ENCODE results near the gene LXN. TPM values are rescaled to one million over a fixed set of nuclear protein-coding genes. Genes with fewer than 3 reads are reported as not detected.

Gene LXN
- total RNA-seq, 4 donors from 2014 or later = 0.42 to 5.5 (median 2.2) TPM

DNA sequence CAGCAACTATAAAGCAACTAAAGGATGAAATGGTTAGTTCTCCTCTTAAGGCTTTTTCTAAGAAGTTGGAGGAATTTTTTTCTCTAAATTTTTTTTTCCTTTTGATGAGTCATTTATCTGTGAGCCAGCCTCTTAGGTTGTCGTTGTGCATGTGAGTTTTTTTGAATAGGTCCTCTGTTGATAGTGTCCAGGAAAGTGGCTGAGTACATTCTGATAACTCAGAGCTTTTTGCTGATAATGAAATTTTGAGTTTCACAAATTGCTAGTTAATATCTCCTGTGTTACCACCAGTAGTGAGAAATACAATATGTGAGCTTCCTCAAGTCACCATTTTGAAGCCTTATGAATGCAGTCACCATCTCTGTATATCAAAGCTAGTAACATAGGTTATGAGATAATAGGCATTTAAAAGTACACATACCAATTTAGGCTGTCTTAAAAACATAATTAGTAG lies 7.1 kb upstream of the LXN start:
- DNase-seq (no peak), ATAC-seq (no peak)
- Histone ChIP-seq H3K27ac (no peak overlapping the region), H3K4me1 (no peaks in the 10 kb centered on the region), H3K36me3 (peaks cover 0 to 31% of the 10 kb centered on the region in 2 donors), H3K27me3 (no peaks in the 10 kb centered on the region), H3K4me3 (no peak overlapping the region), H3K9me3 (no peaks in the 10 kb centered on the region)
- intact Hi-C loops (cut with DNase I; ENCODE audit: low total_unique reads) (no loop called here), in situ Hi-C loops (cut with MboI; ENCODE audit: low sequenced_read_pairs in 4 of 4) (no loop called here)
- TF ChIP-seq, protein P1, sequence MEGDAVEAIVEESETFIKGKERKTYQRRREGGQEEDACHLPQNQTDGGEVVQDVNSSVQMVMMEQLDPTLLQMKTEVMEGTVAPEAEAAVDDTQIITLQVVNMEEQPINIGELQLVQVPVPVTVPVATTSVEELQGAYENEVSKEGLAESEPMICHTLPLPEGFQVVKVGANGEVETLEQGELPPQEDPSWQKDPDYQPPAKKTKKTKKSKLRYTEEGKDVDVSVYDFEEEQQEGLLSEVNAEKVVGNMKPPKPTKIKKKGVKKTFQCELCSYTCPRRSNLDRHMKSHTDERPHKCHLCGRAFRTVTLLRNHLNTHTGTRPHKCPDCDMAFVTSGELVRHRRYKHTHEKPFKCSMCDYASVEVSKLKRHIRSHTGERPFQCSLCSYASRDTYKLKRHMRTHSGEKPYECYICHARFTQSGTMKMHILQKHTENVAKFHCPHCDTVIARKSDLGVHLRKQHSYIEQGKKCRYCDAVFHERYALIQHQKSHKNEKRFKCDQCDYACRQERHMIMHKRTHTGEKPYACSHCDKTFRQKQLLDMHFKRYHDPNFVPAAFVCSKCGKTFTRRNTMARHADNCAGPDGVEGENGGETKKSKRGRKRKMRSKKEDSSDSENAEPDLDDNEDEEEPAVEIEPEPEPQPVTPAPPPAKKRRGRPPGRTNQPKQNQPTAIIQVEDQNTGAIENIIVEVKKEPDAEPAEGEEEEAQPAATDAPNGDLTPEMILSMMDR (IDR thresholded peaks at IDR 0.05 in 4 of 5, conservative IDR thresholded peaks at IDR 0.05 in 1 of 5) = no peak
- no peak for TF ChIP-seq POLR2A (IDR thresholded peaks at IDR 0.05)

DNA sequence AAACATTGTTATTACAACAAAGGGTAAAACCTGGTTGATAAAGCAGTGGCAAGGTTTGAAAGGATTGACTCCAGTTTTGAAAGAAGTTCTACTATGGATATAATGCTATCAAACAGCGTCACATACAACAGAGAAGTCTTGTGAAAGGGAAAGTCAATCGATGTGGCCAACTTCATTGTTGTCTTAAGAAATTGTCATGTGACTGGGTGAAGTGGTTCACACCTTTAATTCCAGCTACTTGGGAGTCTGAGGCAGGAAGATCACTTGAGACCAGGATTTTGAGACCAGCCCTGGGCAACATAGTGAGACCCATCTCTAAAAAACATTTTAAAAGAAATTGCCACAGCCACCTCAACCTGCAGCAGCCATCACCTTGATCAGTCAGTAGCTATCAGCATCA lies 6.2 kb upstream of the LXN start:
- intact Hi-C loops (cut with DNase I; ENCODE audit: low total_unique reads) = no loop called here
- H3K36me3 ChIP-seq = peaks cover 0 to 23% of the 10 kb centered on the region in 2 donors

GRCh38 chr3:158671821-158672214 lies 630 bp downstream of the LXN start:
- in situ Hi-C loops (cut with MboI; ENCODE audit: low sequenced_read_pairs in 4 of 4) (loop anchor here in 1 of 4 donors (25.0 kb wide), 1 partner anchor 115 kb away; no protein-coding TSS in a partner anchor), intact Hi-C loops (cut with DNase I; ENCODE audit: low total_unique reads) (no loop called here)
- H3K27me3 ChIP-seq = no peaks in the 10 kb centered on the region
- TF ChIP-seq, protein P1 (IDR thresholded peaks at IDR 0.05 in 4 of 5, conservative IDR thresholded peaks at IDR 0.05 in 1 of 5) = no peak
- no peak for TF ChIP-seq POLR2A (IDR thresholded peaks at IDR 0.05)
- H3K4me1 ChIP-seq = no peaks in the 10 kb centered on the region
- no peak for DNase-seq
- peak in 1 of 2 donors; percentile 14 for ATAC-seq
- peaks cover 0 to 35% of the 10 kb centered on the region in 2 donors for H3K36me3 ChIP-seq
- H3K27ac ChIP-seq = peak overlapping the region; percentile 45 to 70 (median 66)
- H3K9me3 ChIP-seq = no peaks in the 10 kb centered on the region
- H3K4me3 ChIP-seq = peak overlapping the region; percentile 44 to 53 (median 48)

More for the DNA sequence above, 6.2 kb upstream of the LXN start:
- no peak for TF ChIP-seq POLR2A (IDR thresholded peaks at IDR 0.05)
- TF ChIP-seq, protein P1 (IDR thresholded peaks at IDR 0.05 in 4 of 5, conservative IDR thresholded peaks at IDR 0.05 in 1 of 5) = no peak
- Histone ChIP-seq H3K27me3 (no peaks in the 10 kb centered on the region), H3K4me1 (no peaks in the 10 kb centered on the region), H3K9me3 (no peaks in the 10 kb centered on the region), H3K27ac (no peak overlapping the region), H3K4me3 (no peak overlapping the region)
- in situ Hi-C loops (cut with MboI; ENCODE audit: low sequenced_read_pairs in 4 of 4) = no loop called here
- ATAC-seq (no peak), DNase-seq (no peak)

DNA sequence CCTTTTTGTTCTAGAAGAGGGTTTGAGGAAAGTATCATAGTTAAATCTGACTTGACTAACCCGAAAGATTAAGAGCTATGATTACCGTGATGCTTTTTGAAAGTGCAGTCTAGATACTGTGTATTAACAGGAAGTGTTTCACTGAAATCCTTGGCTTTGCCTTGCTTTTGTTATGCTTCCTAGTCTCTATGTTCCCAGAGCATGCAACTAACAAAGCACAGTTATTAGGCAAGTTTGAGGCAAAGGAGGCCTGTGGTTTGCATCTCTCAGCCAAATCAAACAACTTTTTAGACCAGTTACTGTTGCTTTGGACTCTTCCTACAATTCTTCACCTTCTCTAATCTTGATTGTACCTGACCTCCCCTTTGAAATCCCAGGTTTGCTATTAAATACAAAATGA lies 3.9 kb downstream of the LXN start:
- no peaks in the 10 kb centered on the region for H3K4me1 ChIP-seq
- TF ChIP-seq, protein P1 (IDR thresholded peaks at IDR 0.05 in 4 of 5, conservative IDR thresholded peaks at IDR 0.05 in 1 of 5) = no peak
- no peak for TF ChIP-seq POLR2A (IDR thresholded peaks at IDR 0.05)
- peaks cover 0 to 68% of the 10 kb centered on the region in 2 donors for H3K36me3 ChIP-seq
- no peaks in the 10 kb centered on the region for H3K9me3 ChIP-seq
- H3K27me3 ChIP-seq = no peaks in the 10 kb centered on the region
- no peak overlapping the region for H3K4me3 ChIP-seq
- no peak for ATAC-seq
- no peak for DNase-seq
- no peak overlapping the region for H3K27ac ChIP-seq
- in situ Hi-C loops (cut with MboI; ENCODE audit: low sequenced_read_pairs in 4 of 4) = loop anchor here in 2 of 4 donors (10.0 to 25.0 kb wide), 2 partner anchors 119 to 126 kb away; no protein-coding TSS in a partner anchor
- intact Hi-C loops (cut with DNase I; ENCODE audit: low total_unique reads) = no loop called here

GRCh38 chr3:158666416-158666815 lies 6.0 kb downstream of the LXN start:
- DNase-seq = no peak
- no peak for ATAC-seq
- no peaks in the 10 kb centered on the region for H3K9me3 ChIP-seq
- TF ChIP-seq, protein P1 (IDR thresholded peaks at IDR 0.05 in 4 of 5, conservative IDR thresholded peaks at IDR 0.05 in 1 of 5) = no peak
- TF ChIP-seq POLR2A (IDR thresholded peaks at IDR 0.05) = no peak
- H3K27ac ChIP-seq = no peak overlapping the region
- H3K4me3 ChIP-seq = no peak overlapping the region
- H3K4me1 ChIP-seq = no peaks in the 10 kb centered on the region
- intact Hi-C loops (cut with DNase I; ENCODE audit: low total_unique reads) = no loop called here
- in situ Hi-C loops (cut with MboI; ENCODE audit: low sequenced_read_pairs in 4 of 4) = loop anchor here in 2 of 4 donors (10.0 to 25.0 kb wide), 2 partner anchors 121 to 128 kb away; no protein-coding TSS in a partner anchor
- peaks cover 0 to 89% of the 10 kb centered on the region in 2 donors for H3K36me3 ChIP-seq
- no peaks in the 10 kb centered on the region for H3K27me3 ChIP-seq

Data from gastrocnemius medialis (tissue), 4 donors.